A673 (cell line): ENCODE results near the gene RERE. TPM values are rescaled to one million over a fixed set of nuclear protein-coding genes. Genes with fewer than 3 reads are reported as not detected.

Source experiments
- BruUV-seq: library from RNA; stranded (reverse); fragments of 400-500 nt; replicated peaks from 2 replicates; lab custom pipeline; 2021; lab: Mats Ljungman, UMichigan
- CTCF ChIA-PET: fragments of 300-600 bp; sonication (Branson Sonifier 250); formaldehyde crosslinking; loops from one replicate; lab custom pipeline; 2022; ENCODE audit warnings: antibody characterized with exemption; lab: Charles Lee
- POLR2A ChIA-PET: fragments of 300-600 bp; sonication (Branson Sonifier 250); formaldehyde crosslinking; loops from one replicate; lab custom pipeline; 2022; ENCODE audit warnings: antibody characterized with exemption; ENCODE audit not compliant: low non-redundant PET; lab: Charles Lee
- DNase-seq: peaks from one replicate; pipeline ENCODE4 v3.0.0-alpha.2; 2015; ENCODE audit warnings: low spot score
- H3K27ac ChIP-seq: fragments of 200-600 bp; sonication (generic); 2 replicates; pipeline ENCODE4 v1.5.1; 2016; ENCODE audit warnings: mixed run types, low read depth, mild to moderate bottlenecking, mixed read lengths, antibody characterized with exemption, low read length; ENCODE audit not compliant: poor library complexity, severe bottlenecking
- H3K27me3 ChIP-seq: fragments of 200-600 bp; sonication (generic); replicated peaks from 2 replicates; pipeline ENCODE4 v1.6.1; 2017; ENCODE audit warnings: mixed run types, low read depth, mild to moderate bottlenecking, mixed read lengths, antibody characterized with exemption, low read length; ENCODE audit not compliant: insufficient read depth, poor library complexity
- H3K36me3 ChIP-seq: fragments of 200-600 bp; sonication (generic); 2 replicates; pipeline ENCODE4 v1.6.1; 2016; ENCODE audit warnings: mixed run types, mild to moderate bottlenecking, mixed read lengths, antibody characterized with exemption, low read length; ENCODE audit not compliant: insufficient read depth, poor library complexity, severe bottlenecking
- H3K4me1 ChIP-seq: fragments of 200-600 bp; sonication (generic); 2 replicates; pipeline ENCODE4 v1.6.1; 2017; ENCODE audit warnings: mixed run types, mild to moderate bottlenecking, mixed read lengths, antibody characterized with exemption, low read length; ENCODE audit not compliant: insufficient read depth, poor library complexity, severe bottlenecking
- H3K4me3 ChIP-seq: fragments of 200-600 bp; sonication (generic); 2 replicates; pipeline ENCODE4 v1.5.1; 2016; ENCODE audit warnings: low read depth, mixed run types, mild to moderate bottlenecking, mixed read lengths, low read length; ENCODE audit not compliant: poor library complexity, severe bottlenecking
- H3K9me3 ChIP-seq: fragments of 200-600 bp; sonication (generic); 2 replicates; pipeline ENCODE4 v1.6.1; 2016; ENCODE audit warnings: mixed run types, low read depth, mild to moderate bottlenecking, mixed read lengths, antibody characterized with exemption, low read length; ENCODE audit not compliant: poor library complexity, severe bottlenecking
- CTCF ChIP-seq: fragments of 300-800, 200-600 bp; sonication (generic); conservative IDR thresholded peaks from 2 replicates; pipeline ENCODE4 v1.5.1; 2017; ENCODE audit warnings: low read depth, mild to moderate bottlenecking, antibody characterized with exemption, low read length, moderate library complexity, mixed read lengths
- EZH2 ChIP-seq: fragments of 200-600 bp; sonication (generic); IDR thresholded peaks from 2 replicates; pipeline ENCODE4 v1.6.1; 2017; ENCODE audit warnings: borderline replicate concordance, low read depth, mild to moderate bottlenecking, mixed read lengths, antibody characterized with exemption, low read length; ENCODE audit not compliant: poor library complexity, severe bottlenecking
- intact Hi-C: fragments of 100-400 bp; cut with micrococcal nuclease; formaldehyde crosslinking; loops from one replicate; pipeline ENCODE4 v1.10.0; 2022; ENCODE audit not compliant: unreplicated experiment
- total RNA-seq: library from RNA; stranded (reverse); gene quantifications from 2 replicates; pipeline ENCODE4 v1.2.3, GENCODE V29; 2021

RERE gene
- total RNA-seq, 1 experiment from 2014 or later, result 188 TPM

GRCh38 chr1:8841395-8841794 lies 24.0 kb upstream of the RERE start:
- DNase-seq, result no peak
- Histone ChIP-seq H3K36me3 (no peaks in the 10 kb centered on the region), H3K27ac (no peak overlapping the region), H3K27me3 (no peaks in the 10 kb centered on the region), H3K4me1 (peaks cover 3% of the 10 kb centered on the region), H3K9me3 (no peaks in the 10 kb centered on the region), H3K4me3 (no peak overlapping the region)
- TF ChIP-seq EZH2, result no peak
- TF ChIP-seq CTCF, result no peak
- no TSS peak for BruUV-seq
- intact Hi-C loops, result loop anchor here (10.0 kb wide), 1 partner anchor 857 kb away; no protein-coding TSS in a partner anchor
- CTCF ChIA-PET, result no interaction called here
- POLR2A ChIA-PET, result no interaction called here

GRCh38 chr1:8839990-8840389 lies 22.6 kb upstream of the RERE start:
- peaks cover 3% of the 10 kb centered on the region for H3K4me1 ChIP-seq
- H3K27ac ChIP-seq, result no peak overlapping the region
- H3K27me3 ChIP-seq, result no peaks in the 10 kb centered on the region
- ChIA-PET CTCF (no interaction called here), POLR2A (no interaction called here)
- H3K4me3 ChIP-seq, result no peak overlapping the region
- DNase-seq, result no peak
- BruUV-seq, result no TSS peak
- TF ChIP-seq EZH2, result no peak
- no peak for TF ChIP-seq CTCF
- intact Hi-C loops, result loop anchor here (10.0 kb wide), 1 partner anchor 855 kb away; no protein-coding TSS in a partner anchor
- no peaks in the 10 kb centered on the region for H3K9me3 ChIP-seq
- H3K36me3 ChIP-seq, result no peaks in the 10 kb centered on the region

DNA sequence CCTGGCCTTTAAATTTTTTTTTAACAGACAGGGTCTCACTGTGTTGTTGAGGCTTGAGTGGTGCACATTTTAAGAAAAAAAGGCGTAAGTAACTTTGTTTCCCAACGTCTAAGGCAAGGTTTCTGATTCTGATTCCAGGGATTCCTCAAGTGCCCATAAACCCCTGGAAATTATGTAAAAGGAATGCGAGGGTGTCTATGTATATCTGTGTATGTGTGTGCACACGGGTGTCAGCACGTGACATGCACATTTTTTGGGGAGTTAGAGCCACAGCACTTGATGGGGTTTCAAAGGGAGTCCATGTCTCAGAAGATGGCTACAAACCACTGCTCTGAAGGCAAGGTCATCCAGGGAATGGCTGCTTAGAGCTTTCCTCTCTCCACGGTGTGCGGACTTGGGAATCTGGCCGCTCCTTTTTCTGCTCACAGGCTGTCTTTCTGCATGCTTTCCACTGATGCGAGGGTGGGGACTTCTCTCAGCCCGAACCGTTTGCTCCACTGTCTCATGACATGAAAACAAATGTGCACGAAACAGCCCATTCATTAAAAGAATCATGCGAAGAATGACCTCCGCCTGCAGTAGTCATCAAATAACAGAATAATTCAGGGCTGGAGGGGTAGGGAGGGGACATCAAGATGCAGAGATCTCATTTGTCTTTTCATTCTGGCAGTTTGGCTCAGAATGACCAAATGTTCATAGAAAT lies 18.7 kb upstream of the RERE start:
- no peaks in the 10 kb centered on the region for H3K36me3 ChIP-seq
- H3K27ac ChIP-seq, result no peak overlapping the region
- no TSS peak for BruUV-seq
- no peak for DNase-seq
- TF ChIP-seq CTCF (no peak), EZH2 (no peak)
- H3K4me3 ChIP-seq, result no peak overlapping the region
- intact Hi-C loops, result no loop called here
- CTCF ChIA-PET, result interaction anchor here (1.1 kb wide), 1 partner anchor 13 kb away, joined by 3 read pairs; no protein-coding TSS in a partner anchor
- POLR2A ChIA-PET, result no interaction called here
- no peaks in the 10 kb centered on the region for H3K27me3 ChIP-seq
- H3K4me1 ChIP-seq, result peaks cover 3% of the 10 kb centered on the region
- no peaks in the 10 kb centered on the region for H3K9me3 ChIP-seq
